ENCODE results near the gene KLHL6.
"Not testable (repeated sequence)": the region's sequence is repeated elsewhere in the genome, so short reads cannot be mapped to it uniquely, and the experiment has no call there.

KLHL6 gene

DNA sequence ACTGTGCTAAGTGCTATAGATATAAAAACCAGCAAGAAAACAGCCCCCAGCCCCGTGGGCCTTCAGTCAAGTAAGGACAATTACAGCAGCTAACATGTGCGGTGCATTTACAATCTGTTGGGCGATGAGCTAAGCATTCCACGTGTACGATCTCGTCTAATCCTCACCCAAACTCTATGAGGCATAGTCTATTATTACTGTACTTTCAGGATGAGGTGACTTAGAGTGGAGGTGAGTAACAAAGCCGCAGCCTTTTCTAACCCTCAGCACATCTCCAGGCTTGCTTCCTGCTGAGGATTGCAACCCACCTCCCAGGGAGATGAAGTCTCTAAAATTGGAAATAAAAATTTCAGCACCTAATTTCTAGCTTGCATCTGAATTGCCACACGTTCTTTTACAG lies 73.9 kb downstream of the KLHL6 start:
- TF ChIP-seq, protein P1, sequence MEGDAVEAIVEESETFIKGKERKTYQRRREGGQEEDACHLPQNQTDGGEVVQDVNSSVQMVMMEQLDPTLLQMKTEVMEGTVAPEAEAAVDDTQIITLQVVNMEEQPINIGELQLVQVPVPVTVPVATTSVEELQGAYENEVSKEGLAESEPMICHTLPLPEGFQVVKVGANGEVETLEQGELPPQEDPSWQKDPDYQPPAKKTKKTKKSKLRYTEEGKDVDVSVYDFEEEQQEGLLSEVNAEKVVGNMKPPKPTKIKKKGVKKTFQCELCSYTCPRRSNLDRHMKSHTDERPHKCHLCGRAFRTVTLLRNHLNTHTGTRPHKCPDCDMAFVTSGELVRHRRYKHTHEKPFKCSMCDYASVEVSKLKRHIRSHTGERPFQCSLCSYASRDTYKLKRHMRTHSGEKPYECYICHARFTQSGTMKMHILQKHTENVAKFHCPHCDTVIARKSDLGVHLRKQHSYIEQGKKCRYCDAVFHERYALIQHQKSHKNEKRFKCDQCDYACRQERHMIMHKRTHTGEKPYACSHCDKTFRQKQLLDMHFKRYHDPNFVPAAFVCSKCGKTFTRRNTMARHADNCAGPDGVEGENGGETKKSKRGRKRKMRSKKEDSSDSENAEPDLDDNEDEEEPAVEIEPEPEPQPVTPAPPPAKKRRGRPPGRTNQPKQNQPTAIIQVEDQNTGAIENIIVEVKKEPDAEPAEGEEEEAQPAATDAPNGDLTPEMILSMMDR (conservative IDR thresholded peaks at IDR 0.05): no peak
- no peak for TF ChIP-seq ZFX (IDR thresholded peaks at IDR 0.05)
- H3K27ac ChIP-seq: no peak overlapping the region

DNA sequence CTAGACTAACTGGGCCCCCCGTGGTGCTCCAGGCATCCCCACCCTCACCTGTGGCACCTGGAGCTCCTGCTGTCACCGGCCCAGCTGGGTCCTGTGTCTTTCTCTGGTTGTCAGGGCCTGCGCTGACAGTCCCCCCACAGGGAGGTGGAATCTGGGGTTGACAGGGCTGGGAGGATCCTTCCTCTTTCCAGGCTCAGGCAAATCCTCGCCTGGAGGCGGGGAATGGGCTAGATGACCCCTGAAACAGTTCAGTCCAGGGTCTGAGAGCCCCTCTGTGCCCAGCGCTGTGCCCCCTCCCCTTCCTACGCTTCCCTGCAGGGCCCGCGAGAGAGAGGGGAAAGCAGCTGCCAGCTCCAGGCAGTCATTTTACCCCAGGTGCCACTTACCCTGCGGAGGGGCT lies 77.0 kb downstream of the KLHL6 start:
- no peak for TF ChIP-seq ZFX (IDR thresholded peaks at IDR 0.05)
- TF ChIP-seq, protein P1 (conservative IDR thresholded peaks at IDR 0.05): no peak
- H3K27ac ChIP-seq: no peak overlapping the region

DNA sequence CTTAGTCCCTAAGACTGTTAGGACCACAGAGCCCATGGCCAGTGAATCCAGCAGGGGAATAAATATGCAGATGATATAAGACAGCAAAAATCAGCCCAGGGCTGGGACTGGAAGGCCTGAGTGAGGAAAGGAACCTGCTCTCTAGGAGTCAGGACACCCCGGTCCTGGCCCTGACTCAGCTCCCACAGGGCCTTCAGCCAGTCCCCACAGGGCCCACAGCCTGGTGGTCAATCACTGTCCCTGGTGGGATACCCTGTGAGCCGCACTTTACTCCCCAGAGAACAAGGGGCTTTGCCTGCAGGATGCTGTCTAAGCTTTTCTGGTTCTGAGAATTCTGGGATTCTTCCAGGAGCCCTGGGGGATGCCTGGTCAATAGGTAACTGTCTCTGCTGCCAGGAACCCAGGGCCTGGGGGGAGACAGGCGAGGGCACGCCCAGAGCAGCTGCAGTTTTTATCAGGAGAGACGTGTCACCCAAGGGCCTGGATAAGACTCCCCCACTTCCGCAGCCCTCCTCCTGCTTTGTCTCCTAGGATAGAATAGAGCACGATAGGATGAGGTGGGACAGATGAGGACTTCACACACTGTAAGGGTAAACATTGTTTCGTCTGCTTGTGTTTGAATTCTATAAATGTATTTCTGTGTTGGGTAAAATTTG lies 77.6 kb downstream of the KLHL6 start:
- TF ChIP-seq, protein P1 (conservative IDR thresholded peaks at IDR 0.05): no peak
- TF ChIP-seq ZFX (IDR thresholded peaks at IDR 0.05): no peak
- no peak overlapping the region for H3K27ac ChIP-seq

DNA sequence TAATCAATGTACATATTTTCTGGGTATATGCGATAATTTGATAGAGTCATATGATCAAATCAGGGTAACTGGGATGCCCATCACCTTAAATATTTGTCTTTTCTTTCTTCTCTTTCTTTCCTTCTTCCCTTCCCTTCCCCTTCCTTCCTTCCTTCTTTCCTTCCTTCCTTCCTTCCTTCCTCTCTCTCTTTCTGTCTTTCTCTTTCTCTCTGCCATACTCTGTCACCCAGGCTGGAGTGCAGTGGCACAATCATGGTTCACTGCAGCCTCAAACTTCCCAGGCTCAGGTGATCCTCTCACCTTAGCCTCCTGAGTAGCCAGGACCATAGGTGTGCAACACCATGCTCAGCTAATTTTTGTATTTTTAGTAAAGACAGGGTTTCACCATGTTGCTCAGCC lies 79.7 kb downstream of the KLHL6 start:
- H3K27ac ChIP-seq: not testable (repeated sequence)

DNA sequence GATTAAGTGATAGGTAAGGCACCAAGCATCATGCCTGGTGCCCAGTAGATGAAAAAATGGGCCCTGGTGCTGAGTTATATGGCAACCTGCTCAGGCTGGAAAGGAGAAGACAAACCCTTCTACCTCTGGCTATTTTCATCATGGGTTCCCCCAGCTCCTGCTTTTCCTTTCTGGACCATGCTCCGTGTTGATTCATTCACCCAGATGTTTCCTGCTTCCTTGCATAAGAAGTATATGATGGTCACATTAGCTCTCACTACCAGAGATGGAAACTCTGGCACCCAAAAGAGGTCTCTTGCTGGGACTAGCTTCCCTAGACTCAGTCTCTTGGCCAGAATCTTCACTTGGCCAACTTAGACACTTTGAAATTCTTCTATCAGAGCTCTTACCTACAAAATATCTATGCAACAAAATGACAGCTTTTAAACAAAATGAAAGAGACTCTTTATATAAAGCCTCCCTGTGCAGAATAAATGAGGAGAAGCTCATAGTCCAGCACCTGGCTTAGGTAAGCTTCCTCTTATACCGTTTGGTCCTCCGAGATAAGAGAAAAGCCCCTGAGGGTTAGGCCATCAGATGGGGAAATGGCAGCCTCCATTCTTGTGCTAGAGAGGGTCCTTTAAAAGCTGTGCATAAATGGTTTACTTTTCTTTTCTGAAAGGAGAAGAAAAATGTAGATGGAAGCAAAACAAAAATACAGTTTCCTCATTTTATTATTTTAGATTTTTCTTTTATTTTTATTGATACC lies 80.3 kb downstream of the KLHL6 start:
- TF ChIP-seq, protein P1 (conservative IDR thresholded peaks at IDR 0.05): no peak
- TF ChIP-seq ZFX (IDR thresholded peaks at IDR 0.05): no peak
- H3K27ac ChIP-seq: no peak overlapping the region

DNA sequence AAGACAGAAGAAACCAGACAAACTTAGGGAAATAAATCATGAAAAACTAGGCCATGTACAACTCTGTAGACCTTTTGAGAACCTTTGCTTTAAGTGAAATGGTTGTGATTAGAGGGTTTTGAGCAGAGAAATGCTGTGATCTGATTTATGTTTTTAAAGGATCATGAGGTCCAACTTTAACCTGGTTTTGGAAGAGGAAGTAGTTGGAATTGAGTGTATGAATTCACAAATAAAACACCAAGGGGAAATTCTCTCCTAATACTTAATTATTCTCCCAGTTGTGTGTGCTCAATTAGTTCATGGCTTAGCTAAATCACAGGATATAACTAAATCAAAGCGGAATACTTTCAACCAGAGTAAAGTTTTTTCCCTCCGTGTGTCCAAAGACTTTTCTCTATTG lies 81.5 kb downstream of the KLHL6 start:
- no peak for TF ChIP-seq ZFX (IDR thresholded peaks at IDR 0.05)
- TF ChIP-seq, protein P1 (conservative IDR thresholded peaks at IDR 0.05): no peak
- no peak overlapping the region for H3K27ac ChIP-seq

DNA sequence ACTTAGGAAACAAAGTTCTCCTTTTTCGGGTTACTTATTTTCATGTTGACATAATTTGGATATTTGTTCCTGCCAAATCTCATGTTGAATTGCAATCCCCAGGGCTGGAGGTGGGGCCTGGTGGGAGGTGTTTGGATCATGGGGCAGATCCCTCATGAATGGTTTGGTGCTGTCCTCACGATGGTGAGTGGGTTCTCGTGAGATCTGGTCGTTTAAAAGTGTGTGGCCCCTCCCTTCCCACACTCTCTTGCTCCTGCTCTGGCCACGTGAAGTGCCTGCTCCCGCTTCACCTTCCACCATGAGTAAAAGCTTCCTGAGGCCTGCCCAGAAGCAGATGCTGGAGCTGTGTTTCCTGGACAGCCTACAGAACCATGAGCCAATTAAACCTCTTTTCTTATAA lies 83.4 kb downstream of the KLHL6 start:
- TF ChIP-seq ZFX (IDR thresholded peaks at IDR 0.05): no peak
- TF ChIP-seq, protein P1 (conservative IDR thresholded peaks at IDR 0.05): no peak
- no peak overlapping the region for H3K27ac ChIP-seq

DNA sequence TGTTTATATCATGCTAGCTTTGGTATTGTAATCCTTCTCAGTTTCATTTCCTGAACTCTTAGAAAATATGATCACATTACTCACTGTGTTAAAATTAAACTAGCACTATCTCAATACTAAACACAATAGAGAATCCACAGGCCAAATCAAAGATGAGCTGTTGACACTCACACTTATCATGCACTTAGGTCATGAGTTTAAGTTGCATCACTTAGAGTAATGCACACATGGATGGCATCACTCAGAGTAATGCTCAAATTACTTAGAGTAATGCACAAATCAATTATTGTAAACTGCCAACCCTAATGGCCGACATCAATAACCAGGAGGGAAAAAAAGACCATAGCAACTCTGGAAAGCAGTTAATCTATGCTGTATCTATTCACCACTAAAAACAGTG lies 87.1 kb downstream of the KLHL6 start:
- TF ChIP-seq ZFX (IDR thresholded peaks at IDR 0.05): no peak
- TF ChIP-seq, protein P1 (conservative IDR thresholded peaks at IDR 0.05): no peak
- H3K27ac ChIP-seq: no peak overlapping the region
